AG04450 (cell line): ENCODE results near the gene FBN2. TPM values are rescaled to one million over a fixed set of nuclear protein-coding genes. Genes with fewer than 3 reads are reported as not detected.

Experiments
- CTCF ChIA-PET: fragments of 300-600, 350-600 bp; formaldehyde crosslinking; extraction: SDS; loops from one replicate; lab custom pipeline; 2022; ENCODE audit warnings: antibody characterized with exemption, inconsistent platforms; lab: Charles Lee
- POLR2A ChIA-PET: fragments of 350-600 bp; formaldehyde crosslinking; extraction: SDS; loops from one replicate; lab custom pipeline; 2021; ENCODE audit warnings: antibody characterized with exemption, inconsistent platforms; lab: Yijun Ruan, JAX
- DNase-seq: peaks from one replicate; pipeline ENCODE4 v3.0.0-alpha.2; 2011; ENCODE audit warnings: low read depth, low spot score
- H3K27ac ChIP-seq: one replicate; pipeline ENCODE4 v1.5.1; 2012; ENCODE audit warnings: low read depth, low read length, control low read depth
- H3K27me3 ChIP-seq: one replicate; pipeline ENCODE4 v1.6.0; 2012; ENCODE audit warnings: low read length; ENCODE audit not compliant: control insufficient read depth, insufficient read depth
- H3K4me3 ChIP-seq: 2 replicates; pipeline ENCODE4 v1.5.1; 2011; ENCODE audit warnings: mild to moderate bottlenecking, low read depth, low read length, control low read depth
- H3K9me3 ChIP-seq: 2 replicates; pipeline ENCODE4 v1.5.1; 2012; ENCODE audit warnings: low read length; ENCODE audit not compliant: control insufficient read depth, insufficient read depth
- CTCF ChIP-seq: IDR thresholded peaks from 2 replicates; pipeline ENCODE4 v1.5.1; 2011; ENCODE audit warnings: low read depth, low read length, control low read depth, inconsistent platforms
- polyA plus RNA-seq: library from polyadenylated mRNA; depleted of rRNA; stranded (reverse); fragments of >200 nt; gene quantifications from 2 replicates; pipeline ENCODE4 v1.2.3, GENCODE V29; 2011

FBN2 gene
- polyA plus RNA-seq, 1 experiment: 46.5 TPM

- Histone ChIP-seq H3K4me3 (no peak overlapping the region), H3K27ac (no peak overlapping the region), H3K9me3 (no peaks in the 10 kb centered on the region), H3K27me3 (no peaks in the 10 kb centered on the region)
- CTCF ChIA-PET: no interaction called here
- POLR2A ChIA-PET: no interaction called here
- no peak for DNase-seq
- TF ChIP-seq CTCF: no peak
Measured at GRCh38 chr5:128303593-128303992, 234.5 kb downstream of the FBN2 start.

GRCh38 chr5:128300181-128300580 is 237.9 kb downstream of the FBN2 start:
- CTCF ChIA-PET: no interaction called here
- Histone ChIP-seq H3K27ac (no peak overlapping the region), H3K4me3 (no peak overlapping the region), H3K9me3 (no peaks in the 10 kb centered on the region), H3K27me3 (no peaks in the 10 kb centered on the region)
- TF ChIP-seq CTCF: no peak
- POLR2A ChIA-PET: no interaction called here
- no peak for DNase-seq

- DNase-seq: no peak
- H3K4me3 ChIP-seq: no peak overlapping the region
- no peak overlapping the region for H3K27ac ChIP-seq
- no peaks in the 10 kb centered on the region for H3K9me3 ChIP-seq
- ChIA-PET POLR2A (no interaction called here), CTCF (interaction anchor here (1.5 kb wide), 1 partner anchor 385 kb away, joined by 3 read pairs; no protein-coding TSS in a partner anchor)
- H3K27me3 ChIP-seq: no peaks in the 10 kb centered on the region
- TF ChIP-seq CTCF: no peak
Measured at GRCh38 chr5:128290152-128290858, 247.7 kb downstream of the FBN2 start.

GRCh38 chr5:128287740-128288139 is 250.3 kb downstream of the FBN2 start:
- no peak overlapping the region for H3K4me3 ChIP-seq
- no peak for DNase-seq
- no peak for TF ChIP-seq CTCF
- no peaks in the 10 kb centered on the region for H3K27me3 ChIP-seq
- POLR2A ChIA-PET: no interaction called here
- no peaks in the 10 kb centered on the region for H3K9me3 ChIP-seq
- CTCF ChIA-PET: no interaction called here
- H3K27ac ChIP-seq: no peak overlapping the region

GRCh38 chr5:128284236-128284635 is 253.8 kb downstream of the FBN2 start:
- ChIA-PET CTCF (no interaction called here), POLR2A (no interaction called here)
- DNase-seq: no peak
- TF ChIP-seq CTCF: no peak
- no peaks in the 10 kb centered on the region for H3K27me3 ChIP-seq
- no peak overlapping the region for H3K27ac ChIP-seq
- no peaks in the 10 kb centered on the region for H3K9me3 ChIP-seq
- H3K4me3 ChIP-seq: no peak overlapping the region
